Effector CD4-positive, alpha-beta T cell (primary cell): ENCODE measurements around the gene FAM47C. TPM values are rescaled to one million over a fixed set of nuclear protein-coding genes. Genes with fewer than 3 reads are reported as not detected.
"Not testable (repeated sequence)": the region's sequence is repeated elsewhere in the genome, so short reads cannot be mapped to it uniquely, and the experiment has no call there.

ENCODE experiments used
- DNase-seq: peaks from one replicate; pipeline ENCODE4 v3.0.0-alpha.2; 2020
- total RNA-seq: gene quantifications from one replicate; lab custom pipeline; 2026; lab: John Stamatoyannopoulos, UW

The FAM47C gene
- total RNA-seq: not detected

DNA sequence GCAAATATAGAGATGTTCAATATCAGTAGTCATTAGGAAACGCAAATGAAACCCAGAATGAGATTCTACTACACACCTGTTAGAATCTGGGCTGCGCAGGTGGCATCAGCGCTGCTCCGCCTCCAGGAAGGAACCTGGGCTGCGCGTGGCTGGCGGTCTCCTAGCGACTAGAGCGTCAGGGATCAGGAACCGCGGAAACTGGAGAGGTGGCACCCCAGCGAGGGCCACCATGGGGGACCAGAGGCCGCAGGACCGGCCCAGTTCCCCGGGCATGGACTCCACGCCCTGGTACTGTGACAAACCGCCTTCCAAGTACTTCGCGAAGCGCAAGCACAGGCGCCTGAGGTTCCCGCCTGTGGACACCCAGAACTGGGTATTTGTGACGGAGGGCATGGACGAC lies at the start of gene FAM47C:
Gene FAM47C (plus strand): TSS at position 185 of the 400 bp plus-strand sequence. CDS start 45 bp downstream, at position 230.
- DNase-seq: not testable (repeated sequence)

DNA sequence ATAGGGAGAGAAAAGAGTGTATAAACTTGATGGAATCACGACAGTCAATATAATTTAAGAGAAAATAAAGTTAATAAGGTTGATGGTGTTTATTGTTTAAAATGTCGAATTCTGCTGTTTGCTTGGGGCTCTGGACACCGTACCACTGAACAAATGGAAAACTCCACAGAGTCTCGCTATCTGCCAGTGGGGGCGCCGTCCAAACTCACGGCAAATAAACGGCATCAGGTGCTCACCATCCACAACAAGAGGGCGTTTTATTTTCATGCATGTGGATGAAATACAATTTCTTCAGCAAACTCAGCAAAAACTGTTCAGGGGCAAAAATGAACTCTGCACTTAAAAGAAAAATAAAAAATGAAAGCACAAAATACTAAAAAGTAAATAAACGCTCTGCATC lies 46.6 kb upstream of the FAM47C start:
- no peak for DNase-seq

- DNase-seq: no peak
Observed at GRCh38 chrX:36963069-36963808, 44.9 kb upstream of the FAM47C start.

GRCh38 chrX:36963852-36964251 lies 44.3 kb upstream of the FAM47C start:
- DNase-seq: no peak

DNA sequence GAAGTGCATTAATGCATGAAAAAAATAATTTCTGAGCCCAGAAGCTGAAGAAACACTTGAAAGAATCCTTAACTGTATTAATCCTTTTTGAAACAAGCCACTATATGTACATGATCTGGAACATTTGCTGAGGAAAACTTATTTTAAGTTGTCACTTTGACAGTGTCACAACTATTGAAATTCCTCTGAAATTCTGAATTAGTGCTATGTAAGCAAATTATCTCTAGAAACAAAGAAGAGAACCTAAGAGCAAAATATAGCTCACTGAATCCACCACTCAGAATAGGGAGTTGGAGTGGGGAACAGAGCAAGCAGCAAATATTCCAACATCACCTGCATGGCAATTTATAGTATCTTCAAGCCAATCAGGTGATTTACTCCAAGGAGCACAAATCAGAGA lies 34.6 kb upstream of the FAM47C start:
- DNase-seq: no peak

- no peak for DNase-seq
Observed at GRCh38 chrX:36974911-36975310, 33.3 kb upstream of the FAM47C start.

- DNase-seq: no peak
Observed at GRCh38 chrX:36978886-36979285, 29.3 kb upstream of the FAM47C start.

- no peak for DNase-seq
Observed at GRCh38 chrX:36983831-36984230, 24.3 kb upstream of the FAM47C start.

GRCh38 chrX:36985416-36986209 lies 22.6 kb upstream of the FAM47C start:
- DNase-seq: not testable (repeated sequence)

GRCh38 chrX:36986231-36986630 lies 21.9 kb upstream of the FAM47C start:
- DNase-seq: no peak

GRCh38 chrX:36987212-36987611 lies 21.0 kb upstream of the FAM47C start:
- not testable (repeated sequence) for DNase-seq

DNA sequence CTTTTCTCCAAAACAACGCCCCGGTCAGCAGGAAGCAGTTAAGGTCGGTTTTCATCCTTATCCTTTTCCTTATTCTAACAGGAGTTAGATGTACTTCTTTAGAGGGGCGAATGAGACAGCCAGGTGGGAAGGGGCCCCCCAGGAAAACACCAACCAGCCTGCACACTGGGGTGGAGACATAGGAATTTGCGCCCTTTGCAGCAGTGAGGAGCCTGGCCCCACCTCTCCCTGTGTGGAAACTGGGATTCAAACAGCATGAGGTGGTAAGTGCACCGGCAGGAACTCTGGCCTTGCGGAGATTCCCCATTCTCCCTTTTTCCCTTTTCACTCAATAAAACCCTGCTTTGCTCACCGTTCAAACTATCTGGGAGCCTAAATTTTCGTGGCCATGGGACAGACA lies 8.0 kb upstream of the FAM47C start:
- no peak for DNase-seq

DNA sequence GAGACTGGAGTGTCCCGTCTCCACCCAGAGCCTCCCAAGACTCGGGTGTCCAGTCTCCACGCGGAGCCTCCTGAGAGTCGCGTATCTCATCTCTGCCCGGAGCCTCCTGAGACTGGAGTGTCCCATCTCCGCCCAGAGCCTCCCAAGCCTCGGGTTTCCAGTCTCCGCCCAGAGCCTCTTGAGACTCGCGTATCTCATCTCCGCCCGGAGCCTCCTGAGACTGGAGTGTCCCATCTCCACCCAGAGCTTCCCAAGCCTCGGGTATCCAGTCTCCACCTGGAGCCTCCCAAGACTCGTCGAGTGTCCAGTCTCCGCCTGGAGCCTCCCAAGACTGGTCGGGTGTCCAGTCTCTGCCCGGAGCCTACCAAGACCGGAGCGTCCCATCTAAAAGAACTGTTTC lies 2.3 kb downstream of the FAM47C start:
- no peak for DNase-seq

- not testable (repeated sequence) for DNase-seq
Observed at GRCh38 chrX:37034260-37034659, 26.1 kb downstream of the FAM47C start.

GRCh38 chrX:37036674-37037220 lies 28.6 kb downstream of the FAM47C start:
- not testable (repeated sequence) for DNase-seq

GRCh38 chrX:37038814-37039213 lies 30.6 kb downstream of the FAM47C start:
- not testable (repeated sequence) for DNase-seq

DNA sequence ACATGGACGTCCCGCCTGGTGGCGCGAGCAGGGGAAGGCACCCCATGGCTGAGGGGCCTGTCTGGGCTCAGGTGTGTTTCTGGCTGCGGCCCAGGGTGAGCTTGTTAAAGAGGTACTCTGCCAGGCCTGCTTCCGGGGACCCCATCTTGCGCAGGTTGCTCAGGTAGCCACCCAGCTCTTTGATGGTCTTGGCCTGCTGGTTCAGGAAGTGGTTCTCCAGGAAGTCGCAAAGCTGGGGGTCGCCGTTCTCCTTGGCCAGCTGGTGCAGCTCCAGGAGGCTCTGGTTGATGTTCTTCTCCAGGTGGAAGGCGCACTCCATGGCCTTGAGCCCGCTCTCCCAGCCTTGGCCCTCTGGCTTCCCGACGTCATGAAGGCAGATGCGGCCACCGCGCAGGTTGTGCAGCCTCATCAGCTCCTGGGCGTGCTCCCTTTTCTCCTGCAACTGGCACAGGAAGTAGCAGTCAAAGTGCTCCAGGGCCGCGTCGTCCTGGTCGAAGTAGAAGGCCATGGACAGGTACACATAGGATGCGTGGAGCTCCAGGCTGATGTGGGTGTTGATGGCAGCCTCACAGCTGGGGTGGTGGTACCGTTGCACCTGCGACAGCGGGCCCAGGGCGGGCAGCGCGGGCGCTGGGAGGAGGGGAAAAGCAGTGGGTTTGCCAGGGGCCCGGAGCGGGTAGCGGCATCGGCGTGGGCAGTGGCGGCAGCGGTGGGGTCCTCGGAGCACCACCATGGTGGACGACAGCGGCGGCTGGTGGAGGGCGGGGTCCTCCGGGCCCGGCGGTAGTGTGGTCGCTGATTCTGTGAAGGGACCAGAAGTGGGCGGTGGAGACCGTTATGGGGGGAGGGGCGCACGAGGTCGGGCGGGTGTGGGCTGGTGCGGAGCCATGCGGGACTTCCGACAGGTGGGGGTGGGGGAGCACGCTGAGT lies 35.1 kb downstream of the FAM47C start:
- not testable (repeated sequence) for DNase-seq

DNA sequence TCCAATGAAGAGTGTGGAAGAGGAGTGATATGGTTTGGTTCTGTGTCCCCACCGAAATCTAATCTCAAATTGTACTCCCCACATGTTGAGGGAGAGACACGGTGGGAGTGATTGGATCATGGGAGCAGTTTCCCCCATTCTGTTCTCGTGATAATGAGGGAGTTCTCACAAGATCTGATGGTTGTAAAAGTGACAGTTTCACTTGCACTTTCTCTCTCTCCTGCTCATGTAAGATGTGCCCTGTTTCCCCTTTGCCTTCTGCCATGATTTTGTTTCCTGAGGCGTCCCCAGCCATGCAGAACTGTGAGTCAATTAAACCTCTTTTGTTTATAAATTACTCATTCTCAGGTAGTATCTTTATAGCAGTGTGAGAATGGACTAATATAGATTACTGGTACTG lies 39.6 kb downstream of the FAM47C start:
- DNase-seq: no peak

- not testable (repeated sequence) for DNase-seq
Observed at GRCh38 chrX:37057572-37057971, 49.4 kb downstream of the FAM47C start.

GRCh38 chrX:37060999-37061398 lies 52.8 kb downstream of the FAM47C start:
- no peak for DNase-seq
